MCF 10A (cell line): Measurements from ENCODE around the gene RGS21. TPM values are rescaled to one million over a fixed set of nuclear protein-coding genes. Genes with fewer than 3 reads are reported as not detected.

Experiments
- Bru-seq: library from RNA; stranded (reverse); fragments of 400-500 nt; gene quantifications from one replicate; lab custom pipeline; 2021; lab: Mats Ljungman, UMichigan
- BruChase-seq, 2 experiments: library from RNA; stranded (reverse); fragments of 400-500 nt; gene quantifications; one replicate each; lab custom pipeline; 2021; lab: Mats Ljungman, UMichigan
- BruUV-seq: library from RNA; stranded (reverse); fragments of 400-500 nt; replicated peaks from 2 replicates; lab custom pipeline; 2021; lab: Mats Ljungman, UMichigan
- CTCF ChIA-PET: fragments of 300-600 bp; sonication (Branson Sonifier 250); formaldehyde crosslinking; extraction: SDS; loops from one replicate; lab custom pipeline; 2021; ENCODE audit warnings: antibody characterized with exemption, inconsistent platforms; lab: Yijun Ruan, JAX
- POLR2A ChIA-PET: fragments of 300-600, 350-650 bp; sonication (Branson Sonifier 250); formaldehyde crosslinking; extraction: SDS; loops from one replicate; lab custom pipeline; 2020; ENCODE audit warnings: antibody characterized with exemption, inconsistent platforms; lab: Yijun Ruan, JAX
- DNase-seq: peaks from one replicate; pipeline ENCODE4 v3.0.0-alpha.2; 2018; ENCODE audit not compliant: unreplicated experiment
- H3K27ac Mint-ChIP-seq: one replicate; pipeline ENCODE4 v1.8.0; 2022; ENCODE audit warnings: mild to moderate bottlenecking, low read depth, mixed read lengths; ENCODE audit not compliant: unreplicated experiment
- H3K27me3 Mint-ChIP-seq: one replicate; pipeline ENCODE4 v1.8.0; 2022; ENCODE audit warnings: mixed read lengths; ENCODE audit not compliant: insufficient read depth, unreplicated experiment
- H3K36me3 Mint-ChIP-seq: one replicate; pipeline ENCODE4 v1.8.0; 2022; ENCODE audit warnings: mild to moderate bottlenecking, moderate library complexity, mixed read lengths; ENCODE audit not compliant: insufficient read depth, unreplicated experiment
- H3K4me1 Mint-ChIP-seq: one replicate; pipeline ENCODE4 v1.8.0; 2022; ENCODE audit warnings: mixed read lengths; ENCODE audit not compliant: insufficient read depth, unreplicated experiment
- H3K4me3 Mint-ChIP-seq: one replicate; pipeline ENCODE4 v1.8.0; 2022; ENCODE audit warnings: mild to moderate bottlenecking, moderate library complexity, mixed read lengths; ENCODE audit not compliant: unreplicated experiment
- H3K9me3 Mint-ChIP-seq: one replicate; pipeline ENCODE4 v1.8.0; 2022; ENCODE audit warnings: mixed read lengths; ENCODE audit not compliant: unreplicated experiment
- intact Hi-C: fragments of 100-400 bp; cut with micrococcal nuclease; formaldehyde crosslinking; loops from 2 replicates; pipeline ENCODE4 v1.14.1; 2022
- long read RNA-seq: library from polyadenylated mRNA; stranded (forward); transcript quantifications from one replicate; pipeline ENCODE4 v2.0.0, GENCODE V29; 2022
- total RNA-seq: library from RNA; stranded (reverse); gene quantifications from 2 replicates; pipeline ENCODE4 v1.2.3, GENCODE V29; 2022
- TF ChIP-seq, protein P1 (sequence below): fragments of 200-600 bp; IDR thresholded peaks from one replicate; pipeline ENCODE4 v1.8.0; 2022; ENCODE audit warnings: antibody characterized with exemption, mild to moderate bottlenecking; ENCODE audit not compliant: unreplicated experiment

Gene RGS21, protein sequence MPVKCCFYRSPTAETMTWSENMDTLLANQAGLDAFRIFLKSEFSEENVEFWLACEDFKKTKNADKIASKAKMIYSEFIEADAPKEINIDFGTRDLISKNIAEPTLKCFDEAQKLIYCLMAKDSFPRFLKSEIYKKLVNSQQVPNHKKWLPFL
- total RNA-seq (not detected in 2 replicates), Bru-seq, nascent RNA (not detected), BruChase-seq, experiment 1, labeled RNA remaining after a 6-hour chase (percentile 2 among the genes with signal in this experiment), BruChase-seq, experiment 2, labeled RNA remaining after a 2-hour chase (not detected)
- long read RNA-seq, result 0 reads

DNA sequence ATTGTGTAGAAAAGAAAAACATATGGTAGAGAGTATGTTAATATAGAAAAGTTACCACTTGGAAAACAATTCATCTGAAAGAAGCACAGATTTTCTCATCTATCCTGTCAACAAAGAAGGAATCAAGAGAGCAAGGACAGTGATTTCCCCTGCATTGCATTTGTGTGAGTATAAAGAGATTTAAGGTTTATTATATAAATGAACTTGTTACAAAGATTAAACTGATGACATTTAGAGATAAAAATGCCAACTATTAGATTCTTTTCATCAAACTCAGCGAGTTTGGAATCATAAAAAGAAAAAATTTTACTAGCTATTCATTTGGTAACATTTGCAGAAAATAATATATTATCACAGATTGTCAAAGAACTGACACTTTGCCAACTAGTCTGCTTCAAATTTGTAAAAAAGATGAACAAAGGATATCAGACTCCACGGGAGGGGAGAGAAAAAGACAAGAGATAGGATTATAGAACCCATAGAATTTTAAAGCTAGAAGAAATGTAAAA, at the start of gene RGS21:
TSS of gene RGS21 (plus strand) at position 51 of the 509 bp plus-strand sequence. CDS start 26,045 bp downstream, outside the sequence.
- H3K9me3 Mint-ChIP-seq, result no peaks in the 10 kb centered on the region
- no peaks in the 10 kb centered on the region for H3K27me3 Mint-ChIP-seq
- TF ChIP-seq, protein P1, sequence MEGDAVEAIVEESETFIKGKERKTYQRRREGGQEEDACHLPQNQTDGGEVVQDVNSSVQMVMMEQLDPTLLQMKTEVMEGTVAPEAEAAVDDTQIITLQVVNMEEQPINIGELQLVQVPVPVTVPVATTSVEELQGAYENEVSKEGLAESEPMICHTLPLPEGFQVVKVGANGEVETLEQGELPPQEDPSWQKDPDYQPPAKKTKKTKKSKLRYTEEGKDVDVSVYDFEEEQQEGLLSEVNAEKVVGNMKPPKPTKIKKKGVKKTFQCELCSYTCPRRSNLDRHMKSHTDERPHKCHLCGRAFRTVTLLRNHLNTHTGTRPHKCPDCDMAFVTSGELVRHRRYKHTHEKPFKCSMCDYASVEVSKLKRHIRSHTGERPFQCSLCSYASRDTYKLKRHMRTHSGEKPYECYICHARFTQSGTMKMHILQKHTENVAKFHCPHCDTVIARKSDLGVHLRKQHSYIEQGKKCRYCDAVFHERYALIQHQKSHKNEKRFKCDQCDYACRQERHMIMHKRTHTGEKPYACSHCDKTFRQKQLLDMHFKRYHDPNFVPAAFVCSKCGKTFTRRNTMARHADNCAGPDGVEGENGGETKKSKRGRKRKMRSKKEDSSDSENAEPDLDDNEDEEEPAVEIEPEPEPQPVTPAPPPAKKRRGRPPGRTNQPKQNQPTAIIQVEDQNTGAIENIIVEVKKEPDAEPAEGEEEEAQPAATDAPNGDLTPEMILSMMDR, result no peak
- DNase-seq, result no peak
- POLR2A ChIA-PET, result no interaction called here
- BruUV-seq, result no TSS peak
- no peak within 1 kb of the TSS for H3K4me3 Mint-ChIP-seq
- CTCF ChIA-PET, result no interaction called here
- no peaks in the 10 kb centered on the region for H3K4me1 Mint-ChIP-seq
- no peak within 1 kb of the TSS for H3K27ac Mint-ChIP-seq
- intact Hi-C loops, result loop anchor here (10.0 kb wide), 2 partner anchors 1352 to 1682 kb away; no protein-coding TSS in a partner anchor
- H3K36me3 Mint-ChIP-seq, result no peaks in the 10 kb centered on the region

DNA sequence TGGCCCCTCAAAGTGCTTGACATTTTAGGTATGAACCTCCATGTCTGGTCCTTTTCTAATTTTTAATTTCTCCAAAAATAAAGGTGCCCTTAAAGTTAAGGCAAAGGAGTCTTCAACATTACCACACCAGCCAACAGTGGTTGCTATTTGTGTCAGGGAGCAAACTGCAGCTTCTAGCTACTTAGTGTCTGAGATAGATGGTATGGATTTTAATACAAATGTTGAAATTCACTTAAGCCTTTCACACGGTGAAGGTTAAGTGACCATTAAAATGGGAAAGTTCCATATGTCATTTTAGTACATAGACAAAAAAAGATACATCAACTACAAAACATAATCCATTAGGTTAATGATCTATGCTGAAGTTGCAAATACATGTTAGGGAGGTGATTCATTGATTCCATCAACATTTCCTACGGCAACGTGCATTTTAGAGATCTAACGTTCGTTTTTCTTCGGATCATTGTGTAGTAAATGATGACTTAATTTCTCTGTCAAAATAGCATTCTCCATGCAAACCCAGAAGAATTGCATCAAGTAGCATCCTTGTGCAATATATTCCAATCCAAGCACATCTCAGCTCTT, 48.2 kb upstream of the RGS21 start:
- no peaks in the 10 kb centered on the region for H3K27me3 Mint-ChIP-seq
- ChIA-PET POLR2A (interaction anchor here (0.8 kb wide), 1 partner anchor 73 kb away, joined by 3 read pairs; no protein-coding TSS in a partner anchor), CTCF (interaction anchor here (0.9 kb wide), 1 partner anchor 34 kb away, joined by 5 read pairs; no protein-coding TSS in a partner anchor)
- TF ChIP-seq, protein P1, result no peak
- intact Hi-C loops, result no loop called here
- H3K4me1 Mint-ChIP-seq, result peaks cover 8% of the 10 kb centered on the region
- H3K27ac Mint-ChIP-seq, result no peak overlapping the region
- H3K9me3 Mint-ChIP-seq, result no peaks in the 10 kb centered on the region
- no TSS peak for BruUV-seq
- no peak overlapping the region for H3K4me3 Mint-ChIP-seq
- DNase-seq, result no peak
- H3K36me3 Mint-ChIP-seq, result no peaks in the 10 kb centered on the region

DNA sequence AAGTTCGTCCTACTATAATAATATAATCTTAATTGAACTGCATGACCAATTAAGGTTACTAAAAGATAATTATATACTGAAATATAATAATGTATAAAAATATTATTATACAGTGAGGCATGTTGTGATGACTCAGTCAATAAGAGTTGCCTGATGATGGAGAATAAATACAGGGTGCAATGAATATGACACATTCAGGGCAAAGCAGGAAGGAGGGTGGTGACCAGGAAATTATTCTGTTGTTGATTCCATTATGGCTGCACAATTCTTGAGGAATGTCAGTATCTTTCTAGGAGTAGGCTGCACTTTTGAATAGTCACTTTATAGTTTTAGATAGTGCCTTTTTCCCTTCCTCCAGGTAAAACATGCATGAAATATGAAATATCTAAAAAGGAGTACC, 46.4 kb upstream of the RGS21 start:
- ChIA-PET POLR2A (no interaction called here), CTCF (no interaction called here)
- Mint-ChIP-seq H3K9me3 (no peaks in the 10 kb centered on the region), H3K4me1 (no peaks in the 10 kb centered on the region), H3K27ac (no peak overlapping the region), H3K36me3 (no peaks in the 10 kb centered on the region), H3K4me3 (no peak overlapping the region), H3K27me3 (no peaks in the 10 kb centered on the region)
- TF ChIP-seq, protein P1, result no peak
- intact Hi-C loops, result no loop called here
- BruUV-seq, result no TSS peak
- DNase-seq, result no peak

DNA sequence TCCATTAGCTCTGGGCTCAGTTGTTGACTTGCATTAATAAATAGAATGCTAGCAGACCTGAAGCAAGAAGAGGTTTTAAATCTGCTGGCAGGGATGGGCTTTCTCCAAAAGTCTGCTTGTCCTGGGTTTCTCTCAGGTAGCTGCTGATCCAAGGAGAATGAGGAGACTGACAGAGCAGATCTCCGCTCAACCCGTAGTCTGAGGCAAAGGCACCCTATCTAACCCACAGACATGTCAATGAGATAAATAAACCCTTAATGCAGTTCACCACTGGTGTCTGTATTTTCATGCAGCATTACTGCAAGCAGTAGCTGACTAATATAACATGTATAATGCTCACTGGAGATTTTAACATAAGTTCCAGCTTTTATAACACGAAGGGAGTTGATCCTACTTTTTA, 44.1 kb upstream of the RGS21 start:
- H3K27me3 Mint-ChIP-seq, result no peaks in the 10 kb centered on the region
- no peak overlapping the region for H3K4me3 Mint-ChIP-seq
- no peaks in the 10 kb centered on the region for H3K36me3 Mint-ChIP-seq
- H3K9me3 Mint-ChIP-seq, result no peaks in the 10 kb centered on the region
- CTCF ChIA-PET, result interaction anchor here (0.8 kb wide), 1 partner anchor 9 kb away, joined by 5 read pairs; no protein-coding TSS in a partner anchor
- TF ChIP-seq, protein P1, result no peak
- no TSS peak for BruUV-seq
- POLR2A ChIA-PET, result no interaction called here
- H3K4me1 Mint-ChIP-seq, result no peaks in the 10 kb centered on the region
- intact Hi-C loops, result no loop called here
- no peak for DNase-seq
- H3K27ac Mint-ChIP-seq, result no peak overlapping the region
